ENCODE data around the gene THAP3. TPM values are rescaled to one million over a fixed set of nuclear protein-coding genes. Genes with fewer than 3 reads are reported as not detected.

The THAP3 gene
- total and polyA plus RNA-seq, 9 of the 15 experiments (the other 6 are each of a cell fraction or from before 2014, with no cell fraction given), result 1.9 to 31.2 (median 18.2) TPM

GRCh38 chr1:6624710-6625583 is at the start of gene THAP3 (continued):
- no peak for TF ChIP-seq AFF4 (CRISPR knock-in tag; IDR thresholded peaks at IDR 0.05)
- TF ChIP-seq FOXJ2 (tag; IDR thresholded peaks at IDR 0.05), result no peak
- no peak for TF ChIP-seq GTF2A2 (tag; IDR thresholded peaks at IDR 0.05)
- 0 out of 4 replicates have a peak, but pooled peaks of 1 of the 2 experiments have one; percentile 35 for TF ChIP-seq ZNF639 (CRISPR knock-in tag; conservative IDR thresholded peaks at IDR 0.05 in 1 of 2, IDR thresholded peaks at IDR 0.05 in 1 of 2)
- TF ChIP-seq NR4A1 (CRISPR knock-in tag; IDR thresholded peaks at IDR 0.05), result no peak
- TF ChIP-seq NR4A1 (tag; IDR thresholded peaks at IDR 0.05), result no peak
- no peak for TF ChIP-seq MLLT1 (IDR thresholded peaks at IDR 0.05)
- TF ChIP-seq ETS2 (tag; IDR thresholded peaks at IDR 0.05; ENCODE audit: borderline replicate concordance, poor library complexity, severe bottlenecking), result no peak
- TF ChIP-seq ZKSCAN3 (CRISPR knock-in tag; IDR thresholded peaks at IDR 0.05), result no peak
- no peak for TF ChIP-seq NR2C2 (CRISPR knock-in tag; IDR thresholded peaks at IDR 0.05)
- TF ChIP-seq NR2C2 (tag; IDR thresholded peaks at IDR 0.05), result peak; percentile 77
- TF ChIP-seq ZNF121 (CRISPR knock-in tag; conservative IDR thresholded peaks at IDR 0.05), result no peak
- peak; percentile 86 for TF ChIP-seq RBM22 (IDR thresholded peaks at IDR 0.05; ENCODE audit: low read depth, low read length, poor library complexity, severe bottlenecking)
- no peak for TF ChIP-seq HNRNPUL1 (IDR thresholded peaks at IDR 0.05; ENCODE audit: low read length)
- TF ChIP-seq HBP1 (CRISPR knock-in tag; IDR thresholded peaks at IDR 0.05), result 0 out of 2 replicates have a peak, but pooled peaks have one; percentile 37
- no peak for TF ChIP-seq SFPQ (IDR thresholded peaks at IDR 0.05; ENCODE audit: low read depth, low read length)

All from K562 (cell line).